ENCODE measurements around the gene MEP1A. TPM values are rescaled to one million over a fixed set of nuclear protein-coding genes. Genes with fewer than 3 reads are reported as not detected.
"Not testable (repeated sequence)": the region's sequence is repeated elsewhere in the genome, so short reads cannot be mapped to it uniquely, and the experiment has no call there.

MEP1A gene
- total RNA-seq, result 0.35 TPM
- long read RNA-seq, partial matches to known transcripts, result 0 of 1 reads
- long read RNA-seq, other reads (novel, unspliced or antisense), result 0 of 1 reads

GRCh38 chr6:46793138-46793537 is at the start of gene MEP1A:
Gene MEP1A, plus strand, starts transcription at chr6:46793389. Its CDS starts 10 bp downstream, at chr6:46793399.
- no peak for DNase-seq (ENCODE audit: low spot score)

GRCh38 chr6:46743425-46744158 is 49.6 kb upstream of the MEP1A start:
- DNase-seq (ENCODE audit: low spot score), result no peak

- not testable (repeated sequence) for DNase-seq (ENCODE audit: low spot score)
Measured at GRCh38 chr6:46744159-46744725, 48.9 kb upstream of the MEP1A start.

- DNase-seq (ENCODE audit: low spot score), result no peak
Measured at GRCh38 chr6:46745973-46746372, 47.2 kb upstream of the MEP1A start.

GRCh38 chr6:46746696-46747095 is 46.5 kb upstream of the MEP1A start, which contains the start of gene ANKRD66:
Gene ANKRD66, plus strand, starts transcription at chr6:46746933. Its CDS starts 5,016 bp downstream, at chr6:46751949.
- DNase-seq (ENCODE audit: low spot score), result no peak

- DNase-seq (ENCODE audit: low spot score), result no peak
Measured at GRCh38 chr6:46748940-46749503, 44.2 kb upstream of the MEP1A start.

- DNase-seq (ENCODE audit: low spot score), result no peak
Measured at GRCh38 chr6:46749731-46750130, 43.5 kb upstream of the MEP1A start.

- DNase-seq (ENCODE audit: low spot score), result no peak
Measured at GRCh38 chr6:46751658-46752057, 41.5 kb upstream of the MEP1A start.

- DNase-seq (ENCODE audit: low spot score), result no peak
Measured at GRCh38 chr6:46755865-46756264, 37.3 kb upstream of the MEP1A start.

GRCh38 chr6:46756469-46757213 is 36.5 kb upstream of the MEP1A start:
- no peak for DNase-seq (ENCODE audit: low spot score)

- DNase-seq (ENCODE audit: low spot score), result no peak
Measured at GRCh38 chr6:46757214-46757596, 36.0 kb upstream of the MEP1A start.

GRCh38 chr6:46758960-46759753 is 34.0 kb upstream of the MEP1A start:
- no peak for DNase-seq (ENCODE audit: low spot score)

GRCh38 chr6:46760925-46761324 is 32.3 kb upstream of the MEP1A start:
- no peak for DNase-seq (ENCODE audit: low spot score)

GRCh38 chr6:46763466-46763865 is 29.7 kb upstream of the MEP1A start:
- no peak for DNase-seq (ENCODE audit: low spot score)

- DNase-seq (ENCODE audit: low spot score), result not testable (repeated sequence)
Measured at GRCh38 chr6:46764280-46764679, 28.9 kb upstream of the MEP1A start.

- no peak for DNase-seq (ENCODE audit: low spot score)
Measured at GRCh38 chr6:46764961-46765360, 28.2 kb upstream of the MEP1A start.

GRCh38 chr6:46772016-46772415 is 21.2 kb upstream of the MEP1A start:
- DNase-seq (ENCODE audit: low spot score), result no peak

GRCh38 chr6:46772762-46773161 is 20.4 kb upstream of the MEP1A start:
- DNase-seq (ENCODE audit: low spot score), result no peak

GRCh38 chr6:46773201-46773855 is 19.9 kb upstream of the MEP1A start:
- no peak for DNase-seq (ENCODE audit: low spot score)

- DNase-seq (ENCODE audit: low spot score), result not testable (repeated sequence)
Measured at GRCh38 chr6:46774736-46775135, 18.5 kb upstream of the MEP1A start.
